ENCODE measurements around the gene SLC35E3. TPM values are rescaled to one million over a fixed set of nuclear protein-coding genes. Genes with fewer than 3 reads are reported as not detected.

SLC35E3 gene
- total RNA-seq, 2 donors from 2014 or later: 6.8 to 7.1 TPM

- Histone ChIP-seq H3K9me3 (no peaks in the 10 kb centered on the region), H3K4me1 (no peaks in the 10 kb centered on the region), H3K27me3 (no peaks in the 10 kb centered on the region), H3K27ac (no peak overlapping the region), H3K36me3 (peaks cover 18% of the 10 kb centered on the region), H3K4me3 (no peak overlapping the region), H3K9ac (ENCODE audit: low read depth in 2 of 2, low read length in 2 of 2) (no peak overlapping the region)
- no peak for DNase-seq
- TF ChIP-seq CTCF (IDR thresholded peaks at IDR 0.05): no peak
- intact Hi-C loops (cut with DNase I): no loop called here
These were observed 78.2 kb downstream of the SLC35E3 start for GRCh38 chr12:68824131-68824530.

- Histone ChIP-seq H3K27me3 (no peaks in the 10 kb centered on the region), H3K4me1 (no peaks in the 10 kb centered on the region), H3K9me3 (no peaks in the 10 kb centered on the region), H3K36me3 (peaks cover 18% of the 10 kb centered on the region), H3K27ac (no peak overlapping the region), H3K4me3 (no peak overlapping the region), H3K9ac (ENCODE audit: low read depth in 2 of 2, low read length in 2 of 2) (no peak overlapping the region)
- intact Hi-C loops (cut with DNase I): no loop called here
- no peak for DNase-seq
- TF ChIP-seq CTCF (IDR thresholded peaks at IDR 0.05): no peak
These were observed 78.7 kb downstream of the SLC35E3 start for GRCh38 chr12:68824597-68825250.

- TF ChIP-seq CTCF (IDR thresholded peaks at IDR 0.05): no peak
- Histone ChIP-seq H3K36me3 (peaks cover 18% of the 10 kb centered on the region), H3K27me3 (no peaks in the 10 kb centered on the region), H3K9ac (ENCODE audit: low read depth in 2 of 2, low read length in 2 of 2) (no peak overlapping the region), H3K27ac (no peak overlapping the region), H3K9me3 (no peaks in the 10 kb centered on the region), H3K4me1 (no peaks in the 10 kb centered on the region), H3K4me3 (no peak overlapping the region)
- DNase-seq: no peak
- intact Hi-C loops (cut with DNase I): no loop called here
These were observed 79.7 kb downstream of the SLC35E3 start for GRCh38 chr12:68825569-68826217.

- Histone ChIP-seq H3K4me3 (no peak overlapping the region), H3K4me1 (no peaks in the 10 kb centered on the region), H3K27me3 (no peaks in the 10 kb centered on the region), H3K9me3 (no peaks in the 10 kb centered on the region), H3K9ac (ENCODE audit: low read depth in 2 of 2, low read length in 2 of 2) (no peak overlapping the region), H3K27ac (no peak overlapping the region), H3K36me3 (peaks cover 18% of the 10 kb centered on the region)
- no peak for TF ChIP-seq CTCF (IDR thresholded peaks at IDR 0.05)
- intact Hi-C loops (cut with DNase I): no loop called here
- DNase-seq: no peak
These were observed 82.1 kb downstream of the SLC35E3 start for GRCh38 chr12:68827895-68828671.

- no peaks in the 10 kb centered on the region for H3K27me3 ChIP-seq
- no peak for DNase-seq
- no peaks in the 10 kb centered on the region for H3K9me3 ChIP-seq
- intact Hi-C loops (cut with DNase I): no loop called here
- H3K4me3 ChIP-seq: no peak overlapping the region
- peaks cover 18% of the 10 kb centered on the region for H3K36me3 ChIP-seq
- TF ChIP-seq CTCF (IDR thresholded peaks at IDR 0.05): no peak
- no peak overlapping the region for H3K9ac ChIP-seq (ENCODE audit: low read depth in 2 of 2, low read length in 2 of 2)
- no peaks in the 10 kb centered on the region for H3K4me1 ChIP-seq
- H3K27ac ChIP-seq: no peak overlapping the region
These were observed 82.7 kb downstream of the SLC35E3 start for GRCh38 chr12:68828672-68829068.

Other genes with a start within 250 kb of the SLC35E3 start
- 100 to 1,000 TPM; 112 to 198 TPM for gene RAP1B, start 135.3 kb upstream of the SLC35E3 start, total RNA-seq
- 10 to 100 TPM; 31.3 to 56.6 TPM for gene NUP107, start 59.2 kb upstream of the SLC35E3 start, total RNA-seq
- gene MDM2, start 62.0 kb downstream of the SLC35E3 start, total RNA-seq: 100 to 1,000 TPM in 1 of 2 donors, 10 to 100 TPM in 1; 94.8 to 107 TPM
- gene CPM, start 187.0 kb downstream of the SLC35E3 start, total RNA-seq: 10 to 100 TPM; 30.0 to 40.3 TPM

All from colonic mucosa (tissue), 4 donors.